ENCODE results near the gene PSMG2.

DNA sequence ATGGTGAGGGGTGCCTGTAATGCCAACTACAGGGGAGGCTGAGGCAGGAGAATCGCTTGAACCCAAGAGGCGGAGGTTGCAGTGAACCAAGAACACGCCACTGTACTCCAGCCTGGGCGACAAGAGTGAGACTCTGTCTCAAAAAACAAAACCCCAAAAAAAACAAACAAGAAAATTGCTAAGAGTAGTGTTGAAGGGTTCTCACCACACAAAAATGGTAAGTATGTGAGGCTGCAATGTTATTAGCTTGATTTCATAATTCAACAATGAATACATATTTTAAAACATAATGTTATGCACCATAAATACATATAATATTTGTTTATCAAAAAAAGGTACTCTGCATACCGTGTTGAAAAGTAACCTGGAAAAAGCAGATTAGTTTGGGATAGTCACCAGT lies 45.8 kb downstream of the PSMG2 start:
- TF ChIP-seq POLR2AphosphoS5 (IDR thresholded peaks at IDR 0.05; ENCODE audit: low read depth), result no peak
- TF ChIP-seq, protein P1, sequence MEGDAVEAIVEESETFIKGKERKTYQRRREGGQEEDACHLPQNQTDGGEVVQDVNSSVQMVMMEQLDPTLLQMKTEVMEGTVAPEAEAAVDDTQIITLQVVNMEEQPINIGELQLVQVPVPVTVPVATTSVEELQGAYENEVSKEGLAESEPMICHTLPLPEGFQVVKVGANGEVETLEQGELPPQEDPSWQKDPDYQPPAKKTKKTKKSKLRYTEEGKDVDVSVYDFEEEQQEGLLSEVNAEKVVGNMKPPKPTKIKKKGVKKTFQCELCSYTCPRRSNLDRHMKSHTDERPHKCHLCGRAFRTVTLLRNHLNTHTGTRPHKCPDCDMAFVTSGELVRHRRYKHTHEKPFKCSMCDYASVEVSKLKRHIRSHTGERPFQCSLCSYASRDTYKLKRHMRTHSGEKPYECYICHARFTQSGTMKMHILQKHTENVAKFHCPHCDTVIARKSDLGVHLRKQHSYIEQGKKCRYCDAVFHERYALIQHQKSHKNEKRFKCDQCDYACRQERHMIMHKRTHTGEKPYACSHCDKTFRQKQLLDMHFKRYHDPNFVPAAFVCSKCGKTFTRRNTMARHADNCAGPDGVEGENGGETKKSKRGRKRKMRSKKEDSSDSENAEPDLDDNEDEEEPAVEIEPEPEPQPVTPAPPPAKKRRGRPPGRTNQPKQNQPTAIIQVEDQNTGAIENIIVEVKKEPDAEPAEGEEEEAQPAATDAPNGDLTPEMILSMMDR (IDR thresholded peaks at IDR 0.05; ENCODE audit: insufficient read depth, low read length), result no peak
- no peak for TF ChIP-seq SPI1 (IDR thresholded peaks at IDR 0.05; ENCODE audit: borderline replicate concordance, low read depth)
- TF ChIP-seq, protein P2, sequence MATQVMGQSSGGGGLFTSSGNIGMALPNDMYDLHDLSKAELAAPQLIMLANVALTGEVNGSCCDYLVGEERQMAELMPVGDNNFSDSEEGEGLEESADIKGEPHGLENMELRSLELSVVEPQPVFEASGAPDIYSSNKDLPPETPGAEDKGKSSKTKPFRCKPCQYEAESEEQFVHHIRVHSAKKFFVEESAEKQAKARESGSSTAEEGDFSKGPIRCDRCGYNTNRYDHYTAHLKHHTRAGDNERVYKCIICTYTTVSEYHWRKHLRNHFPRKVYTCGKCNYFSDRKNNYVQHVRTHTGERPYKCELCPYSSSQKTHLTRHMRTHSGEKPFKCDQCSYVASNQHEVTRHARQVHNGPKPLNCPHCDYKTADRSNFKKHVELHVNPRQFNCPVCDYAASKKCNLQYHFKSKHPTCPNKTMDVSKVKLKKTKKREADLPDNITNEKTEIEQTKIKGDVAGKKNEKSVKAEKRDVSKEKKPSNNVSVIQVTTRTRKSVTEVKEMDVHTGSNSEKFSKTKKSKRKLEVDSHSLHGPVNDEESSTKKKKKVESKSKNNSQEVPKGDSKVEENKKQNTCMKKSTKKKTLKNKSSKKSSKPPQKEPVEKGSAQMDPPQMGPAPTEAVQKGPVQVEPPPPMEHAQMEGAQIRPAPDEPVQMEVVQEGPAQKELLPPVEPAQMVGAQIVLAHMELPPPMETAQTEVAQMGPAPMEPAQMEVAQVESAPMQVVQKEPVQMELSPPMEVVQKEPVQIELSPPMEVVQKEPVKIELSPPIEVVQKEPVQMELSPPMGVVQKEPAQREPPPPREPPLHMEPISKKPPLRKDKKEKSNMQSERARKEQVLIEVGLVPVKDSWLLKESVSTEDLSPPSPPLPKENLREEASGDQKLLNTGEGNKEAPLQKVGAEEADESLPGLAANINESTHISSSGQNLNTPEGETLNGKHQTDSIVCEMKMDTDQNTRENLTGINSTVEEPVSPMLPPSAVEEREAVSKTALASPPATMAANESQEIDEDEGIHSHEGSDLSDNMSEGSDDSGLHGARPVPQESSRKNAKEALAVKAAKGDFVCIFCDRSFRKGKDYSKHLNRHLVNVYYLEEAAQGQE (IDR thresholded peaks at IDR 0.05; ENCODE audit: insufficient replicate concordance, low read depth), result no peak
